Renal cortical epithelial cell (primary cell): ENCODE measurements around the gene METAP1. TPM values are rescaled to one million over a fixed set of nuclear protein-coding genes. Genes with fewer than 3 reads are reported as not detected.
A peak's percentile ranks its signal among the peaks of the same experiment; 100 is the strongest.
"Not testable (repeated sequence)": the region's sequence is repeated elsewhere in the genome, so short reads cannot be mapped to it uniquely, and the experiment has no call there.

Experiments
- DNase-seq: peaks from one replicate; pipeline ENCODE4 v3.0.0-alpha.2; 2011; ENCODE audit warnings: low read depth
- total RNA-seq: library from RNA; depleted of rRNA; stranded (reverse); fragments of >200 nt; gene quantifications from 2 replicates; pipeline ENCODE4 v1.2.3, GENCODE V29; 2014

METAP1 gene
- total RNA-seq, result 43.4 and 56.7 TPM in 2 replicates

- DNase-seq, result peak; percentile 84
These were observed at the start of gene METAP1 for GRCh38 chr4:98995183-98996055. TSS of gene METAP1 (plus strand) at chr4:98995721. CDS start at chr4:98995754, 33 bp downstream.

- DNase-seq, result no peak
These were observed 49.2 kb upstream of the METAP1 start for GRCh38 chr4:98946359-98946758.

GRCh38 chr4:98950925-98951324 lies 44.6 kb upstream of the METAP1 start:
- no peak for DNase-seq

GRCh38 chr4:98951710-98952109 lies 43.8 kb upstream of the METAP1 start:
- DNase-seq, result no peak

DNA sequence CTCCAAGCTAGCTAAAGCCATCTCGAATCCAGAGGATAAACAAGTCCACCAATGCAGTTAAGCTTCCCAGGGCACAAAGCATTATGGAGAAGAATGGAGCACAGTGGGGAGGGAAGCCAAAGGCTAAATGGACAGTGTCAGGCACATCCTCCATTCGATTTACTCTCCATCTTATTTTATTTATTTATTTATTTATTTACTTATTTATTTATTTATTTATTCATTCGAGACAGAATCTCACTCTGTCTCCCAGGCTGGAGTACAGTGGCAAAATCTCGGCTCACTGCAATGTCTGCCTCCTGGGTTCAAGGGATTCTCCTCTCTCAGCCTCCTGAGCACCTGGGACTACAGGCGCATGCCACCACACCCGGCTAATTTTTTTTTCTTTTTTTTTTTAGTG lies 40.3 kb upstream of the METAP1 start:
- DNase-seq, result no peak

DNA sequence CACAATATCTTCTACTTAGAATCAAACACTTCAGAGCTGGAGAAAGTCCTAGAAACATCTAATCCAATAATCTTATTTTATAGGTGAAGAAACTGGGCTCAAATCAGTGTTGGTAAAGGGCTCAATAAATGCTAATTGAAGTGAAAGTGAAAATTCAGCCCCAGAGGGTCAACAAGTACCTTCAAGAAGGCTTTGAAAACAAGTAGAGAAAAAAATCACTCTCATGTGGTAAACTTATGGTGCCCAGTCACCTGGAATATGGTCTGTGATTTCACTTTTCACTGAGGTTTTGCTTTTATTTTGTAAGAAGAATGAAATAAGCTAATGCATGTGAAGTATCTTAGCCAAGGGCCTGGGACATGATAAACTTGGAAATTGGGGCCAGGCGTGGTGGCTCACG lies 37.5 kb upstream of the METAP1 start:
- no peak for DNase-seq

DNA sequence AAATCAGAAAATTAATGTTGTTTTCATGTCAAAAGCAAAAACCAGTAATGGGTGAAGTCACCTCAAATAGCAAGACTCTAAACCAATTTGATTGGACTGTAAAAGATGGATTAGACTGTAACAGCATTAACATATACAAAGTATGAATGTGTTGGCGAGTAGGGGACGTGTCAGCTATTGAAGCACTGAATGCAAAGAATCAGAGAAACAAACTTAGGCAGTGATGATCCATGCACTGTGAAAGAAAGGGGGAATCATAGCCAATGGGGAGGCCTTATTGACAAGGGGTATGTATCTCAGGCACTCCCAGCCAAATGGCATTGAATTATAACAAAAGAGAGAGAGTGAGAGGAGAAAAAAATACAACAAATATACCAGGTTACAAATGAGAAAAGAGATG lies 36.1 kb upstream of the METAP1 start:
- DNase-seq, result no peak

DNA sequence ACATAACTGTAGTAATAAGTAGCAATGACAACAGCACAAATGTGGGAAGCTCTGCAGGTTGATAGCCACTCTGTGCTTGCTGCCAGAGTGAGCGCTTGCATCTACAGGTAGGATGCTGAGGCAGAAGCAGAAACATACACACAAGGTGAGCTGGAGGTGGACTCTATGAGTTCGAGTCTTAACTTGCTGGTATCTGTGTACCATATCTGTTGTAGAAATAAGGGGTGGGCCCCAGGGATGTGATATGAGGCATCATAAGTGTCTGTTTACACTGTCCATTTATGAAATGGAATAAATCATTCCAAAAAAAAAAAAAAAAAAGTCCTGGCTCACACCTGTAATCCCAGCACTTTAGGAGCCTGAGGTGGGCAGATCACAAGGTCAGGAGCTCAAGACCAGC lies 33.8 kb upstream of the METAP1 start:
- DNase-seq, result no peak

GRCh38 chr4:98963538-98964433 lies 31.7 kb upstream of the METAP1 start:
- no peak for DNase-seq

GRCh38 chr4:98966926-98967325 lies 28.6 kb upstream of the METAP1 start:
- no peak for DNase-seq

GRCh38 chr4:98967786-98968329 lies 27.7 kb upstream of the METAP1 start:
- no peak for DNase-seq

GRCh38 chr4:98969878-98970785 lies 25.4 kb upstream of the METAP1 start:
- DNase-seq, result no peak

DNA sequence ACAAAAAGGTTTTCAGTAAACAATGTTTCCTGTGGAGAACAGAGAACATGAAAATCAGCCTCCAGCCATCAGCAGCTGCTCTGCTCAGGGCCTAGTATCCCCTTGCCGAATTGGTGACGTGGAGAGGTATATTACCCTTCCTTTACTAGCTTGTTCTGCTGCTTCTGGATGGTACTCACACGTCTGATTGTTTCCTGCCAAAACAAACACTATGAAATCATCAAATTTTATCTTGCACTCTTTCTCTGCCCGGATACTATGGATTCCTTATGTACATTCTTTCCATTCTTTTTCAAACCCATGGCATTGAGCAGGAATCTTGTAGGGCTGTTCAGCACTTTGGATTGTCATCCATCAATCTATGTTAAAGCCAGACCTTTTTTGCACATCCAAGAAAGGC lies 18.8 kb upstream of the METAP1 start:
- DNase-seq, result no peak

DNA sequence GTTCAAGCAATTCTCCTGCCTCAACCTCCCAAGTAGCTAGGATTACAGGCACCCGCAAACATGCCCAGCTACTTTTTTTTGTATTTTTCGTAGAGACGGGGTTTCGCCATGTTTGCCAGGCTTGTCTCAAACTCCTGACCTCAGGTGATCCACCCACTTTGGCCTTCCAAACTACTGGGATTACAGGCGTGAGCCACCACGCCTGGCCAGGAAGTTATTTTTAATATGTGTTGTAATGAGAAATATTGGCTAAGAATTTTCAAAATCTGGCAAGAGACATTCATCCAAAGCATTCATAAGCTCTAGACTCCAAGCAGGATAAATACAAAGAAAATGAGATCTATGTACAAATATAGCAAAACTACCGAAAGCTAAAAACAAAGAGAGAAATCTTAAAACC lies 18.0 kb upstream of the METAP1 start:
- DNase-seq, result no peak

DNA sequence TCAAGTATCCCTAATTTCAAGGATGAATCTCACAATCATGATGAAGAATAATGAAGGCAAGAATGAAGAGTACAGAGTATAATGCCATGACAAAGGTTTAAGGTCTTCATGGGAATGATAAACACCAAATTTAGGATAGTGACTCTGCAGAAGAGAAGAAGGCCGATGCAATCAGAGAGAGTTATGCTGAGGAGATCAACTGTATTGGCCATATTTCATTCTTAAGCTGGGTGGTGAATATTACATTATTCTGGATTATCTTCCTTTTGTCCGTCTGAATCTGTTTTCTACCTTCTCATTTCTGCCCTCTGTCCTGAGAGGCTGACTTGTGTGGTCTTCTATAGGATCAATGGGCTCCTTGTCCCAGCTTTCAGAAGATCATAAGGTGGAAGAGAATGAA lies 7.8 kb upstream of the METAP1 start:
- no peak for DNase-seq

DNA sequence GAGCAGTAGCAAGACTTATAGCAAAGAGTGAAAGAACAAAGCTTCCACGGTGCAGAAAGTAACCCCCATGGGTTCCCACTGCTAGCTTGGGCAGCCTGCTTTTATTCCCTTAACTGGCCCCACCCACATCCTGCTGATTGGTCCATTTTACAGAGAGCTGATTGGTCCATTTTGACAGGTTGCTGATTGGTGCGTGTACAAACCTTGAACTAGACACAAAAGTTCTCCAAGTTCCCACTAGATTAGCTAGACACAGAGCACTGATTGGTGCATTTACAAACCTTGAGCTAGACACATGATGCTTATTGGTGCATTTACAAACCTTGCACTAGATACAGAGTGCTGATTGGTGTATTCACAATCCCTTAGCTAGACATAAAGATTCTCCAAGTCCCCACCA lies 2.7 kb upstream of the METAP1 start:
- DNase-seq, result not testable (repeated sequence)

- no peak for DNase-seq
These were observed 2.0 kb upstream of the METAP1 start for GRCh38 chr4:98993419-98994071.

GRCh38 chr4:98994474-98995182 lies 893 bp upstream of the METAP1 start:
- peak; percentile 47 for DNase-seq

DNA sequence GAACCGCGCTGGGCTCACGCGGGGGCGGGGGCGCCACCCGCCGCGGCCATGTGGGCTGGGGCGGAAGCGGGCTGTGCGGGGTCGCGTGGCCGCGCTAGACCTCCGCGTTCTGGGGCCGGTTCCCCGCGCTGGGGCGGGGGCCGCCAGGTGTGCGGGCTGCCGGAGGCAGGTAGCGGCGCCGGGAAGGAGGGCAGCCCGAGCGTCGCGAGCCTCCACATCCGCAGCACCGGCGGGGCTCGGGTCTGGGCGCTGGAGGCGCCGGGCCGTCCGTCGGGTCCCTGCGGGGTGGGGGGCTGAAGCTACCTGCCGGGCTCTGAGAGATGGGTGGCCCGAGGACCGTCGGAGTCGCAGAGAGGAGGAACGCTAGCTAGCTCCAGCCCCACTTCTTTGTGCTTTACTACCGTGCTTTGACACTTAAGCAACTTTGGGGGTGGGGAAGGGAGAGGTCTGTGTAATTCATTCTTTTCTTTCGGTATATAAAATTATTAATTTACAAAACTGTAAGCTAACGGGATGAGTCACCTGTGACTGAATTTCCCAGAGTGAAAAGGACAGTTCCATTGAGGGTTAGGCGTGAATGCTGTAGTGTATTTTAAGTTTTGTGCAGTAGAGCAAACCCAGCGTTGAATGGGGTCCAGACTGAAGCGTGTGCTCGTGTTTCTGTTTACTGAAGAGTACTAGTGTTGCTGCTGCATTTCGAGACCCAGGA lies 689 bp downstream of the METAP1 start:
- peak; percentile 25 for DNase-seq

DNA sequence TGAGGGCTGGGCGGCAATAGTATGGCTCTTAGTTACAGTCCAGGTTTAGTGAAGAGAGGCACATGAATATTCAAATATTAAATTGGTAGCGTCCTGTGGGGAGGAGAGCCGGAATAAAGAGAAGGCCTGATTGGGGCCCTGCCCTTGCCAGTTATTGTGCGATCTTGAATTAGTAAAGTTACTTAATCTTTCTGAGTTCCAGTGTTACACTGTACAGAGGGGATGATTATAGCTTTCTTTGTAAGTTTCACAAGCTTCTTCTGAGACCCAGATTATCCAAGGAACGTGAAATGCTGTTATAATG lies 1.2 kb downstream of the METAP1 start:
- DNase-seq, result no peak
